Activated T-helper 1 cell treated with Interleukin-2 at 50 U/mL for 16 hours (primary cell): ENCODE measurements around the gene TIE1.

Experiments used
- DNase-seq: peaks from one replicate; pipeline ENCODE4 v3.0.0-alpha.2; 2020; ENCODE audit warnings: low read depth

Gene TIE1

GRCh38 chr1:43300378-43301094 lies at the start of gene TIE1:
Gene TIE1, plus strand, starts transcription at chr1:43300982. Its CDS starts 90 bp downstream, at chr1:43301072.
- DNase-seq, result no peak

DNA sequence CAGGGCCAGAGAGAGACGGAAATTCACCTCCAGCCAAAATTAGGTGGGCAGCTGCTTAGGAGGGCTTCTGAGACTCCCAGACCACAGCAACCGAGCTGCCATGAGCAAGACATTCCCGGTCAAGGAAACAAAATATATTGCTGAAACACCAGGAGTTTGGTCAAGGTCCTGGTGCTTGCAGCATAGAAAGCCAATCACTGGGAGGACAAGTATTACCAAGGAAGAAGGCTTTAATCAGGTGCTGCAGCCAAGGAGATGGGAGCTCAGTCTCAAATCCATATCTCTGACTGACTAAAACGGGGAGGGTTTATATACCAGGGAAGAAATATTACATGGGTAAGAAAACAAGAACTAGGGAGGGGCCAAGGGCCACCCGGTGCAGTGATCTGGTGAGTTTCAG lies 49.8 kb upstream of the TIE1 start:
- DNase-seq, result no peak

DNA sequence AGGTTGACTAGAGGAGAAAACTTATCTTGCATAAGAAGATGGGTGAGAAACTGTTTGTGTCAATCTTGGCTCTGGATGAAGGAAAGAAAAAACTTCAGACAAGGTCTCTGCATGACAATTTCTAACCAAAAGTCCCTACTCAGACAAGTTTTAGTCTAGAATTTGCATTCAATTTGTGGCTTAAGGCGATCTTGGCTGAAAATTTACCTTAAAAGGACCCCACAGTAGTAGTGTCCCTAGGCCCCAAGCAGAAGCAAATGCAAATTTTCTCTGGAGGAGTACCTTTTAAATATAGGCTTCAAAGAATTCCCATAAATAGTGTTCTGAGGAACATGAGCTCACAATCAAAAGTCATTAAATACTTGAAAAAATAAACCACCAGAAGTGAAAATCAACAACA lies 48.6 kb upstream of the TIE1 start:
- DNase-seq, result no peak

- no peak for DNase-seq
Observed at GRCh38 chr1:43253173-43253572, 47.6 kb upstream of the TIE1 start.

DNA sequence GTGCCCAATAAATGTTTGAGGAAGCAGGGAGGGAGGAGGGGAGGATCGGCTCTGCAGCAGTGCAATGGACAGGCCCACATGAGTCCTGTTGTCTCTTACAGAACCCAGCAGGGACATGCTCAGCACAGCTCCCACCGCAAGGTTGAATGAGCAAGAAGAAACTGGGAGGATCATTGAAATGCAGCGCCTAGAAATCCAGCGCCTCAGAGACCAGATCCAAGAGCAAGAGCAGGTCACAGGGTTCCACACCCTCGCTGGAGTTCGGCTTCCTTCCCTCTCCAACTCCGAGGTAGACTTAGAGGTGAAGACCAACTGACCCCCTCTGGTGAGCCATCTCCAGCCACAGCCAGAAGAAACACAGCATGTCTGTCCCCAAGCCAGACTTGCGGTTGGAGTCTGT lies 46.9 kb upstream of the TIE1 start:
- DNase-seq, result no peak

- no peak for DNase-seq
Observed at GRCh38 chr1:43255438-43256210, 45.2 kb upstream of the TIE1 start.

GRCh38 chr1:43256675-43257570 lies 43.9 kb upstream of the TIE1 start:
- DNase-seq, result no peak

DNA sequence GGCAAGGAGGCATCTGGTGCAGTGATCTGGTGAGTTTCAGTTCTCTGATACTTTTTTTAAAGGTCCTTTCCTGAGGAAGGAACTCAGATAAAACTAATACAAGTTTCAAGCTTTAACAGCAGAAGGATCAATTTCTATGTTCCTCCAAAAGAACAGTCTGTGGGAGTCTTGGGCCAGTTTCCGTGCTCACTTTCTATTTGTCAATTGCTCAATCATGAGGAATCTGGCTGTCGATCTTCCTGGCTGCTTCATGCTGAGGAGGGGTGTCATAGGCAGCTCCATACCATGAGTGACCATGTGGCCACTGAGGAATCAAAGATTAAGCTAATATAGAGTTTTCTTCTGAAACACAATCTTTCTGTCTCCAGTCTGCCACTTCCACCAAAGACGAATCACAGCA lies 42.4 kb upstream of the TIE1 start:
- DNase-seq, result no peak

- no peak for DNase-seq
Observed at GRCh38 chr1:43265431-43265830, 35.4 kb upstream of the TIE1 start.

DNA sequence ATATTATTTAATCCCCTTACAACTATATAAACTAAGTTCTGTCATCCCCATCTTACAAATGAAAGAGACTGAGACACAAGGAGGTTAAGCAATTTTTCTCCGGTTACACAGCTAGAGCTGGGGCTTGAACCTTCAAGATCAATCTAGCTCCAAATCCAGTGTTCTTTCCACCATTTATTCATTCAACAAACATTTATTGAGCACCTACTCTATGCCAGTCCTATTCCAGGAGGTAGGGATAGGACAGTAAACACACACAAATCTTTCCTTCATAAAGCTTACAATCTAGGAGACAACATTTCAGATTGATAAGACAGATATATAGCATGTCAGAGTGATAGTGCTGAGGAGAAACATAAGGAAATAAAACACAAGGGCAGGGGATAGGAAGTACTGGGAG lies 33.9 kb upstream of the TIE1 start:
- no peak for DNase-seq

- no peak for DNase-seq
Observed at GRCh38 chr1:43267291-43267805, 33.4 kb upstream of the TIE1 start.

GRCh38 chr1:43267818-43268425 lies 32.9 kb upstream of the TIE1 start:
- DNase-seq, result no peak

- no peak for DNase-seq
Observed at GRCh38 chr1:43269627-43270375, 31.0 kb upstream of the TIE1 start, which contains the start of gene TMEM125. Gene TMEM125, plus strand, starts transcription at chr1:43269983. Its CDS starts 2,740 bp downstream, at chr1:43272723.

GRCh38 chr1:43270421-43271095 lies 30.2 kb upstream of the TIE1 start:
- no peak for DNase-seq

DNA sequence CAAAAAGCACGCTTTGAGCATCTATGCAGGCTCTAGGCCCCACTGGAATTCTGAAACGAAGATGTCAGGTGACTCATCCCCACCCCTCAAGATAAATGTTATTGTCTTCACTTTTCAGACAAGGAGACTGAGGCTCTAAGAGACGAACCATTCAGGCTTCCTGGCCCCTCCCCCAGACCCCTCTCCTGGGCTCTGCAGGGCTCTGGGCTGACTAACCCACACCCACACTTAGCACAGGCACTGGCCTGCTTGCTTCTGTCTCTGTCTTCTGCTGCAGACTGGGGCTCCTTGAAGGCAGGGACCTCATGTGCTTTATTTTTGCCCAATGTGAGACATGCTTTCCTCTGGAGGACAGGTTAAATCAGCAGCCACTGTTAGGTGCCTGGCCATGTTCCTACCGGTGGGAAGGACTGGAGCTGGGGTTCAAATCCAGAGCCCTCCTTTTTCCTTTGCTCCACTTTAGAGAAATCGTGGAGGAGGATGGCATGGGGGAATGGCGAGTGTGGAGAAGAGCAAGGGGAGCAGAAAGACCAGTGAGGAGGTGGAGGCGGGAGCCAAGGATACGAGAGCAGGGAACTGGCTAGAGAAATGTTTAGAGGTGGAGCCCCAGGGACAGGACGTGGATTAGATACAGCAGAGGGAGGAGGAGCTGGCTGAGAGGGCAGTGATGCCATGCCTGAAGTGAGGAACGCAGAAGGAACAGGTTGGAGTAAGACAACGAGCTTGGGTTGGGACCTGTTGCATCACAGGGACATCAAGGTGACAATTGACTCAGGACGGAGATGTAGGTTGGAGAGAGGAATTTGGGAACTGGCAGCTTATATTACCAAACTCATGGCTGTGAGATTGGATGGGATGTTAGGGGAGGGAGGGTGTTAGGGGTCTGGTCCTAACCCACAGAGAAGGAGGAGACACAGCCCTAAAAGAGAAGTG lies 29.3 kb upstream of the TIE1 start:
- no peak for DNase-seq

- no peak for DNase-seq
Observed at GRCh38 chr1:43272161-43272560, 28.6 kb upstream of the TIE1 start.

GRCh38 chr1:43272576-43273571 lies 27.9 kb upstream of the TIE1 start:
- no peak for DNase-seq

DNA sequence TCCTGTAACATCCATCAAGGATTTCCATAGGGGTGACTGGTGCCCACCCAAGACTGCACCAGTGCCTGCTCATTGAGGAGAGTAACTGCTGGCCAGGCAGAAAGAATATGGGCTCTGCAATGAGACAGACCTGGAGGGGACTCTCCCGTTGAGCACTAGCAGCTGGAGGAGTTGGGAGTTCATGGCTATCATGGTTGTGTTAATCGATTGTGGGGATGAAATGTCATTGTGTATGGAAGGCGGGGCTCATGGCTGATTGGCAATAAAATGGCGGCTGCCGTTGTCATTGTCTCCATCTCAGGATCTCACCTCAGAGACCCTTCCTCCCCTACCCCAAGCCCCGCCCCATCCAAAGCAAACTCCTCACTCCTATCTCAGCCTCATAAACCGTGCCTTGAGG lies 27.1 kb upstream of the TIE1 start:
- DNase-seq, result no peak
